Brain microvascular endothelial cell (primary cell): Measurements from ENCODE around the gene DNAI2.

Experiments used
- DNase-seq: peaks from one replicate; pipeline ENCODE4 v3.0.0-alpha.2; 2020
- H3K27ac ChIP-seq: fragments of 250-450 bp; sonication (Bioruptor Pico); 2 replicates; pipeline ENCODE4 v1.5.1; 2020; ENCODE audit warnings: mild to moderate bottlenecking, moderate library complexity
- H3K27me3 ChIP-seq: fragments of 250-450 bp; sonication (Bioruptor Pico); replicated peaks from 2 replicates; pipeline ENCODE4 v1.5.1; 2020; ENCODE audit warnings: mild to moderate bottlenecking
- H3K36me3 ChIP-seq: fragments of 250-450 bp; sonication (Bioruptor Pico); replicated peaks from 2 replicates; pipeline ENCODE4 v1.5.1; 2020; ENCODE audit warnings: mild to moderate bottlenecking
- H3K4me3 ChIP-seq: 2 replicates; pipeline ENCODE4 v1.5.1; 2011; ENCODE audit warnings: low read depth, mild to moderate bottlenecking, control low read depth, low read length, moderate library complexity
- CTCF ChIP-seq: IDR thresholded peaks from 2 replicates; pipeline ENCODE4 v1.5.1; 2011; ENCODE audit warnings: low read depth, mild to moderate bottlenecking, moderate library complexity, low read length, control low read depth, inconsistent platforms; ENCODE audit errors: missing control alignments
- in situ Hi-C: cut with HindIII; loops from 2 replicates; pipeline ENCODE4 v1.10.0; 2017; ENCODE audit warnings: low sequenced_read_pairs, low pct_ligation_motif_present

DNAI2 gene

GRCh38 chr17:74353446-74354060 is 79.5 kb downstream of the DNAI2 start:
- no peak for TF ChIP-seq CTCF
- DNase-seq: no peak
- Histone ChIP-seq H3K27ac (no peak overlapping the region), H3K27me3 (peaks cover 35% of the 10 kb centered on the region), H3K4me3 (no peak overlapping the region), H3K36me3 (no peaks in the 10 kb centered on the region)
- in situ Hi-C loops: no loop called here

GRCh38 chr17:74354123-74354522 is 80.1 kb downstream of the DNAI2 start:
- in situ Hi-C loops: no loop called here
- TF ChIP-seq CTCF: peak; percentile 30
- H3K27me3 ChIP-seq: peaks cover 39% of the 10 kb centered on the region
- no peak for DNase-seq
- H3K27ac ChIP-seq: no peak overlapping the region
- H3K36me3 ChIP-seq: no peaks in the 10 kb centered on the region
- no peak overlapping the region for H3K4me3 ChIP-seq

GRCh38 chr17:74354561-74354960 is 80.5 kb downstream of the DNAI2 start:
- Histone ChIP-seq H3K27me3 (peaks cover 39% of the 10 kb centered on the region), H3K4me3 (no peak overlapping the region), H3K36me3 (no peaks in the 10 kb centered on the region), H3K27ac (no peak overlapping the region)
- in situ Hi-C loops: no loop called here
- TF ChIP-seq CTCF: no peak
- no peak for DNase-seq

- in situ Hi-C loops: no loop called here
- peaks cover 39% of the 10 kb centered on the region for H3K27me3 ChIP-seq
- no peak for TF ChIP-seq CTCF
- H3K27ac ChIP-seq: no peak overlapping the region
- no peak overlapping the region for H3K4me3 ChIP-seq
- no peaks in the 10 kb centered on the region for H3K36me3 ChIP-seq
- DNase-seq: no peak
Measured at GRCh38 chr17:74355065-74355464, 81.0 kb downstream of the DNAI2 start.

- in situ Hi-C loops: no loop called here
- Histone ChIP-seq H3K27me3 (peaks cover 34% of the 10 kb centered on the region), H3K4me3 (no peak overlapping the region), H3K36me3 (no peaks in the 10 kb centered on the region), H3K27ac (no peak overlapping the region)
- no peak for TF ChIP-seq CTCF
- no peak for DNase-seq
Measured at GRCh38 chr17:74356646-74357465, 82.8 kb downstream of the DNAI2 start.

- Histone ChIP-seq H3K36me3 (no peaks in the 10 kb centered on the region), H3K27ac (no peak overlapping the region), H3K4me3 (no peak overlapping the region), H3K27me3 (peaks cover 28% of the 10 kb centered on the region)
- TF ChIP-seq CTCF: no peak
- DNase-seq: no peak
- in situ Hi-C loops: no loop called here
Measured at GRCh38 chr17:74357466-74357809, 83.4 kb downstream of the DNAI2 start.
